ENCODE results near the gene MINDY2.
"Not testable (repeated sequence)": the region's sequence is repeated elsewhere in the genome, so short reads cannot be mapped to it uniquely, and the experiment has no call there.

Gene MINDY2

DNA sequence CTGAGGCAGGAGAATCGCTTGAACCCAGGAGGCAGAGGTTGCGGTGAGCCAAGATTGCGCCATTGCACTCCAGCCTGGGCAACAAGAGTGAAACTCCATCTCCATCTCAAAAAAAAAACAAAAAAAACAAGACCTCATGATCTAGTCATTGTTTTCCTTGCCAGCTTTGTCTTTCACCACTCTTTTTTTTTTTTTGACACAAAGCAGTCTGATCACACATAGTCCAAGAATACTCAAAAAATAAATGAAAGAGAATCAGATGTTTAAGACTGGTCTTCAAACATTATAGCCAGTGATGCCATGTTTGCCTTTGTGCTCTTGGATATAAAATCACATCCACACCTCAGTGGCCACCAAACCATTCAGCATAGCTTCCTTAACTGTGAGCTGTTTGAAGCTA lies 15.8 kb upstream of the MINDY2 start:
- no peak for DNase-seq

GRCh38 chr15:58755956-58756355 lies 15.1 kb upstream of the MINDY2 start:
- no peak for DNase-seq

- no peak for DNase-seq
Observed at GRCh38 chr15:58758141-58758540, 13.0 kb upstream of the MINDY2 start.

DNA sequence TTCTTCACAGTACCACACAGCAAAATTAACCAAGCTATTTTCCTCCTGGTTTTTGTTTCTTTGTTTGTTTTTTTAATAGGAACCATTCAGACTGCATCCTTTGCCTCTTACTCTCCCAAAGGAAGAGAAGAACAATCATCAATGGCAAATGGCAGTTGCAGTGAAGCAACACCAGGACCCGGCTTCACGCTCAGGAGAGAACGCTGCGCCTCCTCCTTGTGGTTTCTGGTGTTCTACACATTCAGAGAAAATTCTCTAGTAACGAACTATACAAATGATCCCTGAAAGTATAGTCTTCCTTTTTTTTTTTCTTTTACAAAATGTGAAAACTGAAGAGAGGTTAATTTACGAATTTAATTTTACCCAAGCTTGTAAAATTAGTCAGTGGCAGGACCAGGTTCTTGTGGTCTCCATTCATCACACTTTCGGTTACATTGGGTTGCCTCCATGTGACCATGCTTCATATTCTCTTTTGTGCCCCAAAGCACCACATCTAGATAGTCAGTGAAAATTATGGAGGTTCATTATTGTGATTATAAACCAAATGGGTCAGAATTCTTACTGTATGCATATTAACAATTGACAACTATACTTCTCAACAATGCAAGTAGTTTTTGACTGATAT lies 10.6 kb upstream of the MINDY2 start:
- no peak for DNase-seq

- no peak for DNase-seq
Observed at GRCh38 chr15:58761010-58761388, 10.1 kb upstream of the MINDY2 start.

- no peak for DNase-seq
Observed at GRCh38 chr15:58762285-58762684, 8.8 kb upstream of the MINDY2 start.

- no peak for DNase-seq
Observed at GRCh38 chr15:58762731-58763130, 8.4 kb upstream of the MINDY2 start.

DNA sequence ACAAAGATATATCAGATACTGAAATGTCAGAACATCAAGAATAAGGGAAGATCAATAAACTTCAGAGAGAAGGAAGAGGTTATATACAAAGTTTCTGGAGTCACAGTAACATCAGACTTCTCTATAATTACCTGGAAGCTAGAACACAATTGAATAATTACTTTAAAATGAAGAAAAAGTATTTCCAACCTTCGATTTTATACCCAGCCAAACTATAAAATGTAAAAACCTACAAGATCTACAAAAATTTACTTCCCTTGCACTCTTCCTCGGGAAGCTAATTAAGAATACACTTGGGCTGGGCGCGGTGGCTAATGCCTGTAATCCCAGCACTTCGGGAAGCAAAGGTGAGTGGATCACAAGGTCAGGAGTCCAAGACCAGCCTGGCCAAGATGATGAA lies 6.6 kb upstream of the MINDY2 start:
- no peak for DNase-seq

- no peak for DNase-seq
Observed at GRCh38 chr15:58766290-58766689, 4.8 kb upstream of the MINDY2 start.

DNA sequence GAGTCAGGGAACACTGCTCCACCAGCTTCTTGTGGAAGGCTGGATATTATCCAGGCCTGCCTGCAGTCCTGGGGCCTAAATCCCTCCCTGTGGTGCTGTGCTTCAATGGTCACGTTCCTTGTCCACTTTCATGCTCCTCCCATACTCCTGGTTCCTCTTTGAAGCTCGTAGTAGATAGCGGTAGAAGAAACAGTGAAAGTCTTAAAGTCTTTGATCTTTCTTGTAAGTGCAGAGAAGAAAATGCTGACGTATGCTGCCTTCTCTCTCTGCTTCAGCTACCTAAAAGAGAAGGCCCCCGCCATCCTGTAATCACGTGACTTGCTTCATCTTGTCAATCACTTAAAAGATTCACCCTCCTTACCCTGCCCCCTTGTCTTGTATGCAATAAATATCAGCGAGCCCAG lies 2.5 kb upstream of the MINDY2 start:
- not testable (repeated sequence) for DNase-seq

- DNase-seq = no peak
Observed at GRCh38 chr15:58770519-58770856, 614 bp upstream of the MINDY2 start.

GRCh38 chr15:58771621-58772250 lies 634 bp downstream of the MINDY2 start:
- no peak for DNase-seq

GRCh38 chr15:58773024-58773423 lies 1.9 kb downstream of the MINDY2 start:
- no peak for DNase-seq

- no peak for DNase-seq
Observed at GRCh38 chr15:58775402-58775801, 4.3 kb downstream of the MINDY2 start.

GRCh38 chr15:58777107-58777506 lies 6.0 kb downstream of the MINDY2 start:
- no peak for DNase-seq

DNA sequence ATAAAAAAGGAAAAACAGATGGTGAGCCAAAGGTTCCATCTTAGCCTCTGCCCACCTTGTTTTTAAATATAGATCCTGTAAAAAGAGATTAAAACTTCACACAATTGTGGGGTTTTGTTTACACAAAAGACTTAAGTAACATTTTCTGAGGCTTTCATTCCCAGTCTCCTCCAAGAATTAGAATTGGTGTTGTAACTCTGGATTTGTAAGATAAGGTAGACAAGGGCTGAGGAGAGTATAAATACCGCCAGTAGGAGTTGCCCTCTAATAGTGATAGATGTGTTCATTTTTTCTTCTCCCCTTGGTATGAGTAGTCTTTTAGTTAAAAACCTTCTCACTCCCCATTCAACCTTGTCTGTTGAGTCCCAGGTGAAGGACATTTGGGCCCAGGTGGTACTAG lies 8.5 kb downstream of the MINDY2 start:
- no peak for DNase-seq

DNA sequence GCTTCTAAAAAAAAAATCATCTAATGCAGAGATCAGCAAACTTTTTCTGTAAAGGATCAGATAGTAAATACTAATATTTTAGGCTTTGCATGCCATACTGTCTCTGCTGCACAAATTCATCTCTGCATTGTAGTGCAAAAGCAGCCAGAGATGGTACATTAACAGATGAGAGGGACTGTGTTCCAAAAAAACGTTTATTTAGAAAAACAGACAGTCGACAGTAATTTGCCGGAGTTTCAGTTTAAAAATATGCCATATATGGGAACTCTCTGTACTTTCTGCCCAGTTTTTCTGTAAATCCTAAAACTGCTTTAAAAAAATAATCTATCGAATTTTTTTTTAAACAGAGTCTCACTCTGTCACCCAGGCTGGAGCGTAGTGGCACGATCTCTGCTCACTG lies 14.3 kb downstream of the MINDY2 start:
- DNase-seq = no peak

GRCh38 chr15:58788056-58788710 lies 17.1 kb downstream of the MINDY2 start:
- no peak for DNase-seq

GRCh38 chr15:58793862-58794261 lies 22.8 kb downstream of the MINDY2 start:
- no peak for DNase-seq

GRCh38 chr15:58795825-58796224 lies 24.7 kb downstream of the MINDY2 start:
- DNase-seq = no peak

DNA sequence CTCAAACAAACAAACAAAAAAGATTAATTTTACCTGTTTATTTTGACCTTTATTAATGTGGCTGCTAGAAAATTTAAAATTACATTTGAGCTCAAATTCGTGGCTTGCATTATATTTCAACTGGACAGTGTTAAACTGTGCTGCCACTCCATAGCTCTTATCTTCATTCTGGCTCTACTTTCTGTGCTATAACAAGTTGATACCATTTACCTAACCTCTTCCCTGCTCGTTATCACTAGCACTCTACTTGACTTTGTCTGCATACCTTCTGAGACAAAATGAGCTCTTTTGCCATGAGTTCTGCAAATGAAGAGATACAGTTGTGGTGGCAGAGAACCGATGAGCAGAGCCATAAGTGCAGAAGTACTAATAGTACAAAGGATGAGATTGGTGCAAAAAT lies 26.4 kb downstream of the MINDY2 start:
- DNase-seq = no peak

GRCh38 chr15:58805095-58805494 lies 34.0 kb downstream of the MINDY2 start:
- no peak for DNase-seq

DNA sequence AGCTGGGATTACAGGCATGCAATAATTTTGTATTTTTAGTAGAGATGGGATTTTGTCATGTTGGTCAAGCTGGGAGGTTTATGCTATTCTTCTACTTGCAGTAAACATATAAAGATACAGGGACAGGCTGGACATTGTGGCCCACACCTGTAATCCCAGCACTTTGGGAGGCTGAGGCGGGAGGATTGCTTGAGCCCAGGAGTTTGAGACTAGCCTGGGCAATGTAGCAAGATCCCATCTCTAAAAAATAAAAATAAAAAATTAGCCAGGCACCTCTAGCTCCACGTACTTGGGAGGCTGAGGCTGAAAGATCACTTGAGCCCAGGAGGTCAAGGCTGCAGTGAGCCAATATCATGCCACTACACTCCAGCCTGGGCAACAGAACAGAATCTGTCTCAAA lies 52.2 kb downstream of the MINDY2 start:
- not testable (repeated sequence) for DNase-seq

DNA sequence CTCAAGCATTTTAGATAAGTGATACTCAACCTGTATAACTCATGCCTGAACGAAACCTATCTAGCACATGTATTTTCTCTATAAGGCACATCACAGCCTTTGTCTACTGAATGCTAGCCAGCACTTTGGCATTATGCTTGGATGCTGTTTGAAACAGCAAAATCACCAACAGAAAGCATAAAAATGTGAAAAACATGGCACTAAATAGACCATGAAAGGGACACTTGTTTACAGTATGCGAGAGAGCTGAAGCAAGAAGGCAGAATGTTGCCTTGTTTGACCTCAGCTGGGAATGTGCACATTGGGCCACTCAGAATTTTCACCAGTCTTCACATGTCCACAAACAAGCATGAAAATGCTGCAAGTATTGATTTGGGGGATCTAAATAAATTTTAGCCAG lies 59.5 kb downstream of the MINDY2 start:
- DNase-seq = no peak
